Gastrocnemius medialis (tissue), 4 donors: ENCODE measurements around the gene NCAN. TPM values are rescaled to one million over a fixed set of nuclear protein-coding genes. Genes with fewer than 3 reads are reported as not detected.

Source experiments
- ATAC-seq, 2 donors: fragments of 150-250 bp; one replicate each; pipeline ENCODE4 v1.9.1; 2016
- DNase-seq, 2 donors: peaks; one replicate each; pipeline ENCODE4 v3.0.0-alpha.2; 2019
- H3K27ac ChIP-seq, 4 donors: fragments of 200-600 bp; sonication (generic); 1 replicate in 1 of 4; 2 replicates in 3 of 4; pipeline ENCODE4 v1.5.1; 2016 to 2018; ENCODE audit warnings: mild to moderate bottlenecking in 2 of 4, moderate library complexity in 1 of 4
- H3K27me3 ChIP-seq, 3 donors: fragments of 200-600 bp; sonication (generic) in 2 of 3; 1 replicate in 1 of 3; 2 replicates in 2 of 3; pipeline versions ENCODE4 v1.5.1 to v1.6.0; 2016 to 2019; ENCODE audit warnings: mild to moderate bottlenecking in 1 of 3, moderate library complexity in 1 of 3
- H3K36me3 ChIP-seq, 2 donors: fragments of 200-600 bp; sonication (generic) in 1 of 2; one replicate each; pipeline ENCODE4 v1.5.1; 2017 to 2018
- H3K4me1 ChIP-seq, 2 donors: fragments of 200-600 bp; sonication (generic) in 1 of 2; one replicate each; pipeline ENCODE4 v1.5.1; 2016 to 2017; ENCODE audit warnings: mild to moderate bottlenecking in 2 of 2
- H3K4me3 ChIP-seq, 4 donors: fragments of 200-600 bp; sonication (generic) in 3 of 4; 1 replicate in 1 of 4; 2 replicates in 3 of 4; pipeline ENCODE4 v1.5.1; 2016 to 2019; ENCODE audit warnings: mild to moderate bottlenecking in 2 of 4
- H3K9me3 ChIP-seq, 3 donors: fragments of 200-600 bp; sonication (generic) in 2 of 3; 1 replicate in 1 of 3; 2 replicates in 2 of 3; pipeline ENCODE4 v1.5.1; 2016 to 2019
- POLR2A ChIP-seq, 2 donors: fragments of 450-650 bp; IDR thresholded peaks; one replicate each; pipeline ENCODE4 v1.6.1; 2017; ENCODE audit warnings: antibody characterized with exemption in 2 of 2, mild to moderate bottlenecking in 2 of 2, moderate library complexity in 2 of 2
- in situ Hi-C, 4 donors: fragments of 200-750 bp; cut with MboI; loops; one replicate each; pipeline versions ENCODE4 v1.15.0 to v1.8.0; 2017; ENCODE audit warnings: low sequenced_read_pairs in 4 of 4
- intact Hi-C: fragments of 100-400 bp; cut with DNase I; formaldehyde crosslinking; loops from one replicate; pipeline ENCODE4 v1.15.1; 2023; ENCODE audit warnings: low total_unique reads
- total RNA-seq, 4 donors: library from RNA; depleted of rRNA; stranded (reverse); fragments of >200 nt; gene quantifications; one replicate each; pipeline versions ENCODE4 v1.1.0 to v1.2.3, GENCODE V29; 2016
- TF ChIP-seq, protein P1 (sequence below), 5 experiments: fragments of 450-650 bp in 3 of 5; fragments of 200-600 bp in 2 of 5; sonication (generic) in 2 of 5; IDR thresholded peaks in 4 of 5; conservative IDR thresholded peaks in 1 of 5; 1 replicate in 4 of 5; 2 replicates in 1 of 5; pipeline ENCODE4 v1.5.1; 2016 to 2019; ENCODE audit warnings: antibody characterized with exemption in 5 of 5, mild to moderate bottlenecking in 3 of 5, moderate library complexity in 3 of 5

The NCAN gene
- total RNA-seq, 4 donors from 2014 or later = not detected

DNA sequence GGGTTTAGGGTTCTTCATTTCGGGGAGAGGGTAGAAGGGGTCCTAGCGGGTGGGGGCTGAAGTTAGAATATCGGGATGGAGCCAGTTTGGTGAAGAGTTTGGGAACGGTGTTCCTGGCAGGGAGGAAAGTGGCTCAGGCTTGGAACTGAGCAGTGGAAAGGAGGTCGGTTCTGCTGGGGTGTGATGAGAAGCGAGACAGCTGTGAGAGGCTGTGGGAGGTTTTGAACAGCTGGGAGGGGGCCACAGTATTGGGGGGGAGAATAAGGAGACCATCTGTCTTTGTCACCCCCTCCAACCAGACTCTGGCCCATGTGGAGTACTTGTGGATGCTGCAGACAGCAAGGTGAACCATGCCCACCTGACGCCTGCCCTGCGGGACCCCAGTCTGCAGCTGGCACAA is 62.4 kb downstream of the NCAN start:
- Histone ChIP-seq H3K27me3 (peaks cover 0 to 10% (median 8%) of the 10 kb centered on the region in 3 donors), H3K27ac (no peak overlapping the region), H3K4me1 (peaks cover 0 to 3% of the 10 kb centered on the region in 2 donors), H3K36me3 (peaks cover 0 to 36% of the 10 kb centered on the region in 2 donors), H3K9me3 (no peaks in the 10 kb centered on the region), H3K4me3 (no peak overlapping the region)
- intact Hi-C loops (no loop called here), in situ Hi-C loops (no loop called here)
- no peak for TF ChIP-seq POLR2A (IDR thresholded peaks at IDR 0.05)
- TF ChIP-seq, protein P1, sequence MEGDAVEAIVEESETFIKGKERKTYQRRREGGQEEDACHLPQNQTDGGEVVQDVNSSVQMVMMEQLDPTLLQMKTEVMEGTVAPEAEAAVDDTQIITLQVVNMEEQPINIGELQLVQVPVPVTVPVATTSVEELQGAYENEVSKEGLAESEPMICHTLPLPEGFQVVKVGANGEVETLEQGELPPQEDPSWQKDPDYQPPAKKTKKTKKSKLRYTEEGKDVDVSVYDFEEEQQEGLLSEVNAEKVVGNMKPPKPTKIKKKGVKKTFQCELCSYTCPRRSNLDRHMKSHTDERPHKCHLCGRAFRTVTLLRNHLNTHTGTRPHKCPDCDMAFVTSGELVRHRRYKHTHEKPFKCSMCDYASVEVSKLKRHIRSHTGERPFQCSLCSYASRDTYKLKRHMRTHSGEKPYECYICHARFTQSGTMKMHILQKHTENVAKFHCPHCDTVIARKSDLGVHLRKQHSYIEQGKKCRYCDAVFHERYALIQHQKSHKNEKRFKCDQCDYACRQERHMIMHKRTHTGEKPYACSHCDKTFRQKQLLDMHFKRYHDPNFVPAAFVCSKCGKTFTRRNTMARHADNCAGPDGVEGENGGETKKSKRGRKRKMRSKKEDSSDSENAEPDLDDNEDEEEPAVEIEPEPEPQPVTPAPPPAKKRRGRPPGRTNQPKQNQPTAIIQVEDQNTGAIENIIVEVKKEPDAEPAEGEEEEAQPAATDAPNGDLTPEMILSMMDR (IDR thresholded peaks at IDR 0.05 in 4 of 5, conservative IDR thresholded peaks at IDR 0.05 in 1 of 5) = no peak
- DNase-seq = no peak
- ATAC-seq = no peak

DNA sequence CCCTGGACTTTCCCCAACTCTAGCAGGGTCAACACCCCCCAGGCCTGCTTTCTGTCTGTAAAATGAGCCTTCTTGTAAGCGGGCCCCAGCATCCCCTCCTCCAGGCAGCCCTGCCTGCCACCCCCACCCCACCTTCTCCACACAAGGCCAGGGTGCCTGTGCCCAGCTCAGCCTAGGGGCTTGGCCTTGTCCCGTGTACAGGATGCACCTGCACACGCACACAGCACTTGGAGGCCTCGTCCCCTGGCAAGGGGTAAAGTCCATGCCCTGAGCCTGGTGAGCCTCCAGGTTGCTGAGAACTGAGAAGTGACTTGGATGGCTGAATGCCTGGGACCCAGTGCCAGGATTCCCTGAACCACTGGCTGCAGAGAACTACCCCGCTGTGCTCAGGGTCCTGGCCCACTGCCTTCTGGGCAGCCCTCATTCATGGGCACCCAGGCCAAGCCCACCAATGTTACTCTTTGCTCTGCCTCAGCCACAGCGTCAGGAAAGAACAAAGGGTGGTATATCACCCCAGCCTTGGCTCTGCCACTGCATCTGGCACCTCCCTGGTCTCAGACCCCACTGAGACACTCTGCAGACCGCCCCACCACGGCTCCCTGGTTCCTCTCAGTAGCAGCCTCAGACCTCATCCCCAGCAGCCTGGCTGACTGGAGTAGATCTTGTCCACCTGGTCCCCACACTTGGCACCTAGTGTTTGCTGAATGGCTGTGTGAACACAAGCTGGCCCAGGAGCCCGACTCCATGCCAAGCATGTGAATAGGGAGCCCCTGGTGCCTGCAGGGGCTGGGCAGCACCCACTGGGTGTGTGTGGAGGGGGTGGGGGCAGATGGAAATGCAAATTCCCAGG is 63.2 kb downstream of the NCAN start:
- Histone ChIP-seq H3K4me3 (no peak overlapping the region), H3K9me3 (no peaks in the 10 kb centered on the region), H3K36me3 (peaks cover 0 to 44% of the 10 kb centered on the region in 2 donors), H3K4me1 (peaks cover 0 to 3% of the 10 kb centered on the region in 2 donors), H3K27me3 (peaks cover 0 to 10% (median 8%) of the 10 kb centered on the region in 3 donors), H3K27ac (no peak overlapping the region)
- in situ Hi-C loops = no loop called here
- ATAC-seq (no peak), DNase-seq (no peak)
- TF ChIP-seq, protein P1 (IDR thresholded peaks at IDR 0.05 in 4 of 5, conservative IDR thresholded peaks at IDR 0.05 in 1 of 5) = no peak
- no peak for TF ChIP-seq POLR2A (IDR thresholded peaks at IDR 0.05)
- intact Hi-C loops = no loop called here

DNA sequence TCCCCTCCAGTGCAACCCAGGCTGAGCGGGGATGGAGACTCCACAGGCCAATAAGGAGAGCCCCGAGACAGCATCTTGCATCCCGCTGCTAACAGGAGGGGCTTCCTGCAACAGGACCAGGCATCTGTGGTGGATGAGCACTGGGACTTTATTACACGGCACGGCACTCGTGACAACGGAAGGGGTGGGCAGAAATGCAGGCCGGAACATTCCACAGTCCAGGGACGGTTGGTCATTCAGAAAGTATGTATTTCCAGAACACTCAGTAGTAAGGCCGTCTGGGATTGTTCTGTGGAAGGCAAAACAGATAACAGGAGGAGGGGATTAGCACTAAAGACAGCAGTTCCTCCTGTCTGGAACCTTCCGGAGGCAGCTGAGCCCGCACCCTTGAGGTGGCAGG is 64.6 kb downstream of the NCAN start:
- H3K4me1 ChIP-seq = peaks cover 0 to 3% of the 10 kb centered on the region in 2 donors
- H3K36me3 ChIP-seq = peaks cover 0 to 46% of the 10 kb centered on the region in 2 donors
- H3K27ac ChIP-seq = no peak overlapping the region
- TF ChIP-seq, protein P1 (IDR thresholded peaks at IDR 0.05 in 4 of 5, conservative IDR thresholded peaks at IDR 0.05 in 1 of 5) = no peak
- no peak for TF ChIP-seq POLR2A (IDR thresholded peaks at IDR 0.05)
- H3K4me3 ChIP-seq = no peak overlapping the region
- H3K27me3 ChIP-seq = peaks cover 0 to 10% (median 8%) of the 10 kb centered on the region in 3 donors
- in situ Hi-C loops (no loop called here), intact Hi-C loops (no loop called here)
- H3K9me3 ChIP-seq = no peaks in the 10 kb centered on the region
- ATAC-seq (no peak), DNase-seq (no peak)

DNA sequence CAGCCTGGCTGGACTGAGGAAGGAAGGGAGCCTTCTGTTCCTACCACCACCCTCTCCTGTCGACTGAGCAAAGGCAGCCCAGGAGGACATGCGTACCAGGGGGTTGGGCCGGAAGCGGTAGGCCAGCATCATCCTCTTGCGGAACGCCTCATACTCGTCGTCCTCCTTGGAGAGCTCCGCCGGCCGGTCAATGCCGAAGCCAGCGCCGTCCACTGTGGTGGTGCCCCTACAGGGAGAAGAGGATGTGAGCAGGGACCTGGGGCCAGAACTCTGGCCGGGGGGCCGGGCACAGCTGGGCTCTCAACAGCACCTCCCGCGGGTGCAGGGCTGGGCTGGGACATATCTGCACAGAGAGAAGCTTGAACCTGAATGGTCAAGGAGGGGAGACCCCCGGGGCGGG is 65.1 kb downstream of the NCAN start:
- Histone ChIP-seq H3K4me1 (peaks cover 0 to 3% of the 10 kb centered on the region in 2 donors), H3K27ac (no peak overlapping the region), H3K36me3 (peaks cover 0 to 51% of the 10 kb centered on the region in 2 donors), H3K4me3 (no peak overlapping the region), H3K9me3 (no peaks in the 10 kb centered on the region), H3K27me3 (peaks cover 0 to 10% (median 8%) of the 10 kb centered on the region in 3 donors)
- in situ Hi-C loops = no loop called here
- DNase-seq (no peak), ATAC-seq (no peak)
- intact Hi-C loops = no loop called here
- no peak for TF ChIP-seq POLR2A (IDR thresholded peaks at IDR 0.05)
- TF ChIP-seq, protein P1 (IDR thresholded peaks at IDR 0.05 in 4 of 5, conservative IDR thresholded peaks at IDR 0.05 in 1 of 5) = no peak
